Measurements from ENCODE around the gene FRS3. TPM values are rescaled to one million over a fixed set of nuclear protein-coding genes. Genes with fewer than 3 reads are reported as not detected.
A peak's percentile ranks its signal among the peaks of the same experiment; 100 is the strongest.

The FRS3 gene
- total RNA-seq, 1 donor from 2014 or later: 0.99 TPM

DNA sequence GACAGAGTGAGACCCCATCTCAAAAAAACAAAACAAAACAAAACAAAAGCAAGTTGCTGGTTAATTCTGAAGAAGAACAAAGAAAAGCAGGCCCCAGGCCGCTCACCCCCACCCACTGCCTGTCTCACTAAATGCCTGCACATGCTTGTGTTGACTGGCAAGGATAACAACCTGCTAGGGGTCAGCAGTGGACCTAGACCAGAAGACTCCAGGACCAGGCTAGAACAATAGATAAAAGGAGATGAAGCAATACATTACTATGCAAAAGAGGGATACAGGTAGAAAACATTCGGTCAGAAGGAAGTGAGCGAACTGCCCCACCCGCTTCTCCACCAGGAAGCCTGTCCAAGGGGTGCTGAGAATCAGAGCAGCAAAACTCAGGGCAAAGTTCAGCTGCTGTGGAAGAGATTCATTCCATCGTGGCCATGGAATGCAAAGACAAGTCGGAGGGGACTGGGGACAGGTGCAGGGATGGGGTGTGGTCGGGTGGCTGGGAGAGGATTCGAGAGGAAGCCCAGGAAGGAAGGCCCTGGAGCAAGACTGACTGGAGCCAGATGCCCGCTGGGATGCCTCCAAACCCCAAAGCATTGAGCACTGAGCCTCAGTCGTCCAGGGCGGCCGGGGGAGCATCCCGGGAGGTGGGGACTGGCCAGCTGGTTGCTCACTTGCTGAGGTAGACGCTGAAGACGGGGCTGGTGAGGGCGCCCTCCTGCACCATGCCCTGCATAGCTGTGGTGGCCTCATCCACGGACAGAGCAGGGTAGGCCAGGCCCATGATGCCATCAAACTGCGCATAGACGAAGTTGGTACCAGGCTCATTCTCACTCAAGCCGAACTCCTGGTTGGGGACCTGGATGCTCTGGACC is 37.8 kb downstream of the FRS3 start:
- no peak for DNase-seq

DNA sequence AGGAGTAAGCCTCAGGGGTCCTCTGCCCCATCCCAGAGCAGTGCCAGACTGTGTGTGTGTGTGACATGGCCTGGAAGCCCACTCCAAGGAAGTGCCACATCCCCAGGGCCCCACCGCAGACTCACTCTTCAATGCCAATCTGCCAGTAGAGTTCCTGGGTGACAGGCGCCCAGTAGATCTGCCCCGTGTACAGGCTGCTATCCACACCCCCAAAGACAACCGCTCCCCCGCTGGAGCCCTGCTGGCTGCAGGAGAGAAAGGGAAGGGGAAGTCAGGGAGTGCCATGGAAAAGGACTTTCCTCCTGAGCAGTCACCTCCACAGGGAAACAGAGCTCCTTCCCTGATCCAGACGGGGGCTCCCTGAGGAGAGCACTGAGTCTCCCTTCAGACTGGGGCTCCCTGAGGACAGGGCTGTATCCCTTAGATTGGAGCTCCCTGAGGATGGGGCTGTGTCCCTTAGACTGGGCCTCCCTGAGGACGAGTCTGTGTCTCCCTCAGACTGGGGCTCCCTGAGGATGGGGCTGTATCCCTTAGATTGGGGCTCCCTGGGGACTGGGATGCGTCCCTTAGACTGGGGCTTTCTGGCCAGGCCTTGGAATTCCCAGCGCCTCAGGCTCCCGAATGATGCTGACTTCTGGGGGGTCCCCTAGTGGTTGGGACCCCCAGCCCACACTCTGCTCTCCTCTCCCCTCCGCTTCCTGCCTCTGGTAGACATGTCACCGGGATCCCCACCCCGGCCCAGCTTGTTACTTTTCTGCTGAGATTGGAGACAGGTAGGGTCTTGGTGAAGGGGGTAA is 39.1 kb downstream of the FRS3 start:
- no peak for DNase-seq

DNA sequence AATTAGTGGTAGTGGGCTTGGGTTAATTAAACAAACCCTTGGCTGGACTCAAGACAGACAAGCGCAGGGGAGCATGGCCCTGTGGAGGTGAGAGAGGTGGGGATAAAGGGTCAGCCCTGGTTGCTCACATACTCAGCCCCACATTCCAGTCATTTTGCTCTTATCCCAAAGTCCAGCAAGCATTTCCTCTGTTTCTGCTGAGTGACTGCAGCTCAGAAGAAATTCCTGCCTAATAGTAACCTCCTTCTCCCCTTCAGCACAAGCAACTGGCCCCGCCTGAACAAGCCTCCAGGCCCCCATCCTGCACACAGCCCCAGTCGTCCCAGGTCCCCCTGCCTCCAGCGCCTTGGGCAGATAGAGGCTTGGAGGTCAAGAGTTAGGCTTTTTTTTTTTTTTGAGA is 40.7 kb downstream of the FRS3 start:
- no peak for DNase-seq

DNA sequence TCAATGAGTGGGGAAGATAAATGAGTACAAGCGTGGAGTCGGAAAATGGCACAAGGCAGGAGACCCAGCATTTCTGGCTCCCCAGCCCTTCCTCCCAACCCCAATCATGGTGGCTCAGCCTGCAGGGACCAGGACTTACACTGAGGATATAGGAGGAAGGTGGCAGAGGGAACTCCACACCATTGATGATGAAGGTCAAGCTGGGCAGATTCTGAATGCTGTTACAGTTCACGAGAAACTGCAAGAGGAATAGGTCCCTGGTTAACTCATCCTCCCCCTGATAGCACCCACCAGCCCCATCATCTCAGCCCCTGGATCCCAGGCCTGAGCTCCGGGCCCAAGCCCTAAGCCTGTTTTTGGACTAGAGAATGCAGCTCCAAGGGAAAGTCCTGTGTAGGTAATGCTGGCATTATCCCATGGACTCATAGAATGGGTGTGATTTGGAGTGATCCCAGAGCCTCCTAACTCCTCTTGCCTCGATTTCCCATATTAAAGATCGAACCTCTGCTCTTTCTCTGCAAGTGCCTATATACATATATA is 42.0 kb downstream of the FRS3 start:
- no peak for DNase-seq

DNA sequence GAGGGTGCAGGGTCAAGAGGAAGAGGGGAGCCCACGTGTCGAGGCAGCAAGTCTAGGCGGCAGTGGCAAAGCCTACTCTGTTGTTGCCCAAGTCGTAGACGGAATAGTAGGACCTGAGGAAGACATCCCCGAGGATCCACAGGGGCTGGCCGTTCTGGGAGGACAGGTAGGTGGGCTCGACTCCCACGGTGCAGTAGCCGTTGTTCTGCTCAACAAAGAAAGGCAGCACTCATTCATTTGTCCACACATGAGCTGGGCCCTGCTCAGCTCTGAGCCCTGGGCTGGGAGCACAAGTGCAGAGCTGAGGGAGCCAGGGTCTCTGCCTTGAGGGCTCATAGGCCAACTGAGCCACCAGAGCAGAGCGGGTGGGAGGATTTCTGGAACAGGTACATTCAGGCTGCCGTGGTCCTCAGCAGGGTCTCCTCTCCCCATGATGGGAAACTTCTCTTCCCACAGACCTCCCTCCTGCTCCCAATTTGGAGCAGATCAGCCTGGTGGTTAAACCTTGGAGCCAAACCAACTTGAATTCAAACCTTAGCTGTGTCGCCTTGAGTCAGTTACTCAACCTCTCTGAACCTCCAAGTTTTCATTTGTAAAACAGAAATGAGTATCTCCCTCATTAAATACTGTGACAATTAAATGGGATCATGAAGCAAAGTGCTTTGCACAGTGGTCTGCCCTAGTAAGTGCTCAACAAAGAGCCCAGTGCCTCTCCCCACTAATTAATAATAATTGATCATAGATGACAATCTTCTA is 42.7 kb downstream of the FRS3 start:
- no peak for DNase-seq

DNA sequence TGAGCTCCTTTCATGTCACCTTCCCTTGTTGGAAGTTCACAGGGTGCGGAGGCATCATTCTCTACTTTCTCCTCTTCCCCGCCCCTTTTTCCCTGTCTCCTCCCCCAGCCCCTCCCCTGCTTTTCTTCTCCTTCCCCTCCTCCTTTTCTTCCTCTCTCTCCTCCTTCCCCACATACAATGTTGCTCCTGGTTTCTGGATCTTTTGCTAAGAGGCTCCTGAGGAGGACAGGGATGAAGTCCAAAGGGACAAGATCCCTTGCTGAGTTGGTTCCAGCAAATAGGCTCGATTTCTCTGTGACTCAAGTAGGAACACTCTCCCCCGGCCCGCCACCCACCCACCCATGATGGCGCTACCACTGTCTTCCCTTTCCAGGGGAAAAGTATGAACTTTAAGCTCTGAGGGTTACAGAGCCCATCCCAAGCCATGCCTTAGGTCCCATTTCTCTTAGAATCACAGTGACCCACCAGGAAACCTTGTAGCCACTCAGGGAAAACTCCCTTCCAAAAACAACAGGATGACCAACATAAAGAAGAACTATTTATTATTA is 43.4 kb downstream of the FRS3 start:
- no peak for DNase-seq

DNA sequence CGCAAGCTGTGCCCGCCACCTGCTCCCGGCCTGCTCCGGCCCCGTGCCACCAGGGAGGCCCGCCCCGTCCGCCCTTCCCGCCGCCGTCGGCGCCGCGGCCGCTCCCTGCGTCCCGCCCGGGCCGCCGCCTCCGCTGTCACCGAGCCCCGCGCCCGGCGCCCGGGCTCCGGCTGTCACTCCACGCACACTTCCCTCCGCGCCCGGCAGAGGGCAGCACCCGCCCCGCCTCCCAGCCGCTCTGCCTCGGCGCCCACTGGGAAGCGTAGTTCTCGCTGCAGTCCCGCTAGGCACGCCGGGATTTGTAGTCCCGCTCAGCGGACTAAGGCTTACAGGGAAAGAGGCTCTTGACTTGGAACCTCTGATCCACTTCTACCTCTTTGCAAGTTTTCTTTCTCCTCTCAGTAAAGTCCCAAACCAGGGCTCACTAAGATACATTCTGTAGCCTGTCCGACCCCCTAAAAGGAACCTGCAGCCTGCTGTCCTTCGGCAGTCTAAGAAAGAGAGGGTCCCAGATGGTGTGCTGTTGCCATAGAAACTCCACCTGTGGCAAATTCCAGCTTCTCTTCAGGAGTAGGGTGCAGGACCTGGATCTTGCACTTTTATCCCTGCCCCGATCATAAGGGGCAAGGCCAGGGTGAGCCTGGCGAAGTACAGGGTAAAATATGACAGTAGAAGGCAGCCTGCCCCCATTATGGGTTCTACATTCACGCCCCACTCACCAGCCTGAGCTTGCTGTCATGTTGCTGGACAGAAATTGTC is 44.1 kb downstream of the FRS3 start, which contains the start of gene TFEB:
Gene TFEB, minus strand, starts transcription at position 182 of the 759 bp plus-strand sequence. CDS start 44,395 bp downstream, outside the sequence.
- DNase-seq: peak; percentile 86

DNA sequence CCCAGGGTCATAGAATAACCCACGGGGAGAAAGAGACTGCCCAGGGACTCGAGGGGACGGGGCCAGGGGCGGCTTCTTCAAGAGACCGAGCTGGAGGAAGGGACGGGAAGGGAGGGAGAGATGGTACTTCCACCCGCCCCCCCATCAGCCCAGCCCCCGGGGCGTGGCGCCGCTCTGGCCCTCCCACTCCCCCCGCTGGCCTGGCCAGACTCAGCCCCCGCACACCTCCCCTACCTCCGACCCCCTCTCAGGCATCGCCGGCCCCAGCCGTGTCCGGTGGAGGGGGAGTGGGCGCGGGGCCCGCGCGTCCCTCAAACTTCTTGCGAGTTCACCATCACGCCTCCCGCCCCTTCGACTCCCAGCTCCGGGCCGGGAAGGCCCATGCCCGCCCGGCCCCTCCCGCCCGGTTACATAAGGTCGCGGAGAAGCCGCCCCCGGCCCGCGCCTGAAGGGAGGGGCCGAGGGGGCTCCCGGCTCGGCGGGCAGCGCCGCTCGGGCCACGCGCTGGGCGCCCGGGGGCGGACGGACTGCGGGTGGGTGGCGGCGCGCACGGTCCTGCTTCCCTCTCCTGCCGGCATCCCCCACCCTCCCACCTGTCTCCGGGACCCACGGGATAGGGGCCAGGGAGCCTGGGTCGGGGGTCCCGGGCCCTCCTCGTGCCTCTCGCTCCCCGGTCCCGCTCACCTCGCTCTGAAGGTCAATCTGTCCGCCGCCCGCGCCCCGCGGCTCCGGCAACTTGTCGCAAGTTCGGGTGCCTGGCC is 44.9 kb downstream of the FRS3 start:
- DNase-seq: peak; percentile 56

DNA sequence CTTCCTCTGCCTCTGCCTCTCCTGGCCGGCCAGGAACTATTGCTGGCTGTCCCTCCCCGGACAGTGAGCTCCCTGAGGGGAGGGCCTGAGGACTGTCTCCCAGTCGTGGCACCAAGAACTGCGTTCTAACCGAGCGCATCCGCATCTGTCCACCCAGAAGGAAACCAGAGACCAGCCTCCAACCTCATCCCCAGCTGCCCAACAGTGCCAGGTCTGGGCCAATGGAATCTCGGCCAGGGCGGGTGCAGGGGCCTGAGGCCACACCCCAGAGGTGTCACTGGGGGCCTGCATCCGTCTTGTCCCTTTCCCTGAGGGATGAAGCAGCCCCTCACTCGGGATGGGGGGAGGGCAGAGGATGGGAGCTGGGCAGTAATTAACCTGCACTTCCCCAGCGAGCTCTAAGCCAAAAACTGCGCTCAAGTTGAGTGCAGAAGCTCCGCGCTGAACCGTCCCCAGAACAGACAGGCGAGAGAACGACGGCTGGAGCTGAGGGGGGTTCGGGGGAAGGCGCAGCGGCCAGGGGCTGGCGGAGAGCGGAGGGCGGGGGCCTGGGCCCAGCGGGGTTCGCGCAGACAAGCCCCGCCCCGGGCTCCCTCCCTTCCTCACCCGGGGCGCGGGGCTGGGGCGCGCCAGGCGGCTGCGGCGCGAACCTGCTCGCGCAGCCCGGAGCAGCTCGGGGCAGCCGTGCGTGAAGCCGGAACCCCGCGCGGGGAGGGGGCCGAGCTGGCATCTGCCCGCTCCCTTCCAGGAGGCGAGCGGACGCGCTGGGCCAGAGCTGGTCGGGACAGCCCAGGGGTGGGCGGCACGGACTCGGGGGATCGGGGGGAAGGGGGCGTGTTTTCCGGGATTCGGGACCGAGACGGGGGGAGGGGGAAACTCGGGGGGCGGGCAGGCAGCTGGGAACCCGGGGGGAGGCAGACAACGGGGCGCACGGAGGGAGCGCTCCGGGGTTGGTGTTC is 45.7 kb downstream of the FRS3 start:
- DNase-seq: peak; percentile 56

DNA sequence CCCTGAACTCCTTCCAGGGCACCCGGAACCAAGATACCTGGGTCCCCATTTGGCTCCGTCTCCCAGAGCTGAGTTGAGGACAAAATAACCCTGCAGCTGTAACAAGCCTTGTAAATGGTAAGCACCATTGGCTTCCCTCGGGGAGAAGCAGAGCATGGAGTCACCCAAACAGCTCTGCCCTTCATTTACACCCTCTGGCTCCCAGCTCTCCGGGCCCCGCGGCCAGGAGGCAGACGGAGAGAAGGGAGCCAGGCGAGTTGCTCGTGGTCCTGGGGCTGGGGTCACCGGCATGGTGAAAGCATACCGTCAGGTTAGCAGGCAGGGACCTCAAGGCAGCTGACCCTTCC is 46.4 kb downstream of the FRS3 start:
- no peak for DNase-seq

DNA sequence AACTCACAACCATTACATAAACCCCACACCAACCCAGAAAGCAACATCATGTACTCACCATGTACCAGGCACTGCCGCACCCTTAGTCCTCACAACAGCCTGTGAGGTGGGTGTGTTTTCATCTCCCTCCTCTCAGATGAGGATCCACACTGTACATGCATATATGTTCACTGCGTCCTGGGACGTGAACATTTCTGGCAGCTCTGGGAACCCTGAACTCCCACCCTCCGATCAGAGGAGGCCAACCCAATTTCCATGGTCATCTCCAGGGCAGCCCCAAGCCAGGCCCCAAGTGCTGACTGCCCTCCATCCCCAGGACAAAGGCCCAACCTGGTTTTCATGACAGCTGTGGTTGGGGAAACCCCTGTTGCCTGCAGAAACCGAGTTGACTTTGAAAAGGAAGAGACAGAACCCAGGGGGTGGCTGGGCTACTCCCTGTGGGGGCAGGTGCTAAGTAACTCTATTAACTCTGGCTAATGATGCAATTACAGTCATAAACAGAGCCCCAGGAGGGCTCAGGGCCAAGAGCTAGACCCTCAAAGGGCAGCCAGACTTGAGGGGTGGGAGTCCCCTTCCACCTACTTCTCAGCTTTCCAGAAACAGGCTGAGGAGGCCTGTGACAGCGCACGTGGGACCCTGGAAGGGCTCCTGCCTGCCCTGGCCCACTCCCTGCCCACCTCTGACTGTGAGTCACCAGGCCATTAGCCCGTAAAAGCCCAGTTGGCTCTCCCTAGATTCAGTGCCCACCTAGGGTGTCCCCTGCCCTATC is 46.9 kb downstream of the FRS3 start:
- DNase-seq: no peak

DNA sequence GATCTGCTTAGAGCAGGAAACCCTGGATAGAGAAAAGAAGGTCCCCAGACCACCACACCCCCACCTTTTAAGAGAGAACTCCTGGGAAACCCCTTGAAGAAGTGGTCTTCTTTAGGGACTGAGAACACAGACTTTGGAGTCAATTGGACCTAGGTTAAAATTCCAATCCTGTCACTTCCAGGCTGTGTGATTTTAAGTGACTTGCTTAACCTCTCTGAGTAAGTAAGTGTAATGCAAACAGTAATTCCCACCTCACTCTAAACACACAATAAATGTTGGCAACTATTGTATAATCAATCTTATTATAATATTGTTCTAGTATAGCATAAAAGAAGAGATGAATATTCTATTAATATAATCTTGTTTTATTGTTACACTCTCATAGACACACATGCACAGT is 47.6 kb downstream of the FRS3 start:
- no peak for DNase-seq

DNA sequence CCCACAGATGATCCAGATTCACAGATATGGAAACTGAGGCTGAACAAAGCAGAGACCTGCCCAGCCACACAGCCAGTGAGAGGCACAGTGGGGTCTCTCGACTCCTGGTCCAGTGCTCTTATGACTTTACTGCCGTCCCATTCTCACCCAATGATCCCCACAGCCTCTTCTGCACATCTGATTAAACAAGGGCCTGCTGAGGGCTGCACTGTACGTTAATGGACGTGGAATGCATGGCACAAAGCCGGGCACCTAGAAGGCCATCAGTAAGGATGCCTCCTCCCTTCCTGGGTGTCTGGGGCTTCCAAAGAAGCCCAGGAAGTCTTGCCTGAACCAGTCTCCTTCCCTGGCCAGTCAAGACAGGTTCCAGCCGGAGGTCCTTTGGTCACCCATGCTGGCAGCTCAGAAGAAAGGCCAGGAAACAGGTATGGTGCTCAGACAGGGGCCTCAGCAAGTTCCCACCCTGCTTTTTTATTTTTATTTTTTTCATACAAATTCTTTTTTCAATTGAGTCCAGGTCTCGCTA is 48.1 kb downstream of the FRS3 start:
- DNase-seq: no peak

DNA sequence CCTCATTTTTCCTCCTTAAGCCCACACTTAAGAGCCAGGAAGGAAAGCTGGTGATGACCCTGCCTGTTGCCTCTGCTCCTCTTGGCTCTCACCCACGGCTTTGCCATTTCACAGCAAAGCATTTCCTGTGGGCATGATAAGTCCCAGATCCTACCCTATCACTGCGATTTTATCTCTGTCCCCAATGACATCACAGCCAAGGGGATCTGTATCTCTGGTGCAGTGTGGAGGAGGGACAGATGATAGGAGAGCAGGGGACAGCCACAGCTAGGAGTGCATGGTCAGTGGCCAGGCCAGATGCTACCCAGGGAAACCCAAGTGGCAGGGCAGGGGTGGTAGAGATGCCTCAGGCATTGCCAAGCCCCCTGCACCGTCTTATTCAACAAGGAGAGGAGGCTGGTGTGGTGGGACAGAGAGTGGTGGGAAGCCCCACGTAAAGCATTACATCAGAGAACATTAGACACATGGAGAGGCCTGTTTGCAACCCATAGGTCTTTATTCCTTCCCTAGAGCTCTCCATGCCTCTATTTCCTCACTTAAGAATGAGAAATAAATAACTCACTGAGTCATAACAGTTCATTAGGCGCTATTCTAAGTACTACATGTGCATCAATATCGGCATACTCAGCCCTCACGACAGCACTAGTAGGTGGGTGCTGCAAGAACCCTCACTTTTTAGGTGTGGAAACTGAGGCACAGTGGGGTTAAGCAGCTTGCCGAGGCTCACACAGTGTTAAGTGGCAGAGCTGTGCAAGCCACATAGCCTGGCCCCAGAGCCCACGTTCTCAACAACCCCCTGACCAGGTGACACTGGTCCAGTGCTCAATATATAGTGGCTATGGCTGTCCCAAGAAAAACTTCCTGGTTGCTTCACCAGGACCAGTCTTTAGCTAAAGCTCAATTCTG is 48.9 kb downstream of the FRS3 start:
- DNase-seq: no peak

DNA sequence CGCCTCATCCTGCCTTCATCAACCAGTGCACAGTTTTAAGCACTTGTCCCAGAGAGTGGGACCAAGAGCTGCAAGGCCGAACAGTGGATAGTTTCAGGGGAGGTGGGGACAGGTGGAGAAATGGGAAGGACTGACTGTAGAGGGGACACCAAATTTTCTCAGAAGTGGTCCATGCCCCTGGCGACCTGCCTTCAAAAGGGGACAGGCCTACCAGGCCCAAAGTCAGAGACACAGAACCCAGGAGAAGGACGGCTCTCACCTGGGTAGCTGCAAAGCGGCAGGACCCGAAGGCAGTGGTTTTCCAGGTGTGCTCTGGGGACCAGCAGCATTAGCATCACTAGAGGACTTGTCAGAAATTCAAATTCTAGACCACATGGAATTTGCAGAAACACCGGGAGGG is 50.1 kb downstream of the FRS3 start:
- no peak for DNase-seq

DNA sequence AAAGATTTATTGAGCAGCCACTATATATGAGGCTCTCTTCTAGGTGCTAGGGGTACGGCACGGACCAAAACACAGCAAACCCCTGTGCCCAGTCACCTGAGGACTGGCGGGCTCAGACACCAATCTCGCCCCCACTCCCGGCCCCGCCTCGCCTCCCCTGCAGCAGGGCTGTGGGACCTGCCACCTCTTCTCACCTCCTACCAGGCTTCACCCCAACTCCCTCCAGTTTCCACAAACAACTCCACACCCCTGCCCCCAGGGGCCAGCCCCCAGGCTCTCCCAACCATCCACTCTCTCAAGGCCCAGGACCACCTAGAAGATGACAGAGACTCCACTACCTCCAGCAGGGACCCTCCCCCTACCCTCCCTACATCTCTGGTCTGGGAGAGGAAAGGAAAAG is 50.7 kb downstream of the FRS3 start:
- DNase-seq: no peak

Measured in skin of body (tissue), 2 donors.